ENCODE data around the gene ZSWIM4. TPM values are rescaled to one million over a fixed set of nuclear protein-coding genes. Genes with fewer than 3 reads are reported as not detected.
A peak's percentile ranks its signal among the peaks of the same experiment; 100 is the strongest.
"Not testable (repeated sequence)": the region's sequence is repeated elsewhere in the genome, so short reads cannot be mapped to it uniquely, and the experiment has no call there.

Gene ZSWIM4
- 1 to 10 TPM; 2.1 to 7.1 (median 3.0) TPM for total RNA-seq
- 1 to 10 TPM; 1.2 to 1.5 TPM for polyA plus RNA-seq
- long read RNA-seq, donor 1, partial matches to known transcripts, result 1 of 2 reads
- long read RNA-seq, donor 1, other reads (novel, unspliced or antisense), result 1 of 2 reads
- long read RNA-seq, donor 2, partial matches to known transcripts, result 2 of 5 reads
- long read RNA-seq, donor 2, other reads (novel, unspliced or antisense), result 3 of 5 reads
- long read RNA-seq, donor 3, result 0 reads

DNA sequence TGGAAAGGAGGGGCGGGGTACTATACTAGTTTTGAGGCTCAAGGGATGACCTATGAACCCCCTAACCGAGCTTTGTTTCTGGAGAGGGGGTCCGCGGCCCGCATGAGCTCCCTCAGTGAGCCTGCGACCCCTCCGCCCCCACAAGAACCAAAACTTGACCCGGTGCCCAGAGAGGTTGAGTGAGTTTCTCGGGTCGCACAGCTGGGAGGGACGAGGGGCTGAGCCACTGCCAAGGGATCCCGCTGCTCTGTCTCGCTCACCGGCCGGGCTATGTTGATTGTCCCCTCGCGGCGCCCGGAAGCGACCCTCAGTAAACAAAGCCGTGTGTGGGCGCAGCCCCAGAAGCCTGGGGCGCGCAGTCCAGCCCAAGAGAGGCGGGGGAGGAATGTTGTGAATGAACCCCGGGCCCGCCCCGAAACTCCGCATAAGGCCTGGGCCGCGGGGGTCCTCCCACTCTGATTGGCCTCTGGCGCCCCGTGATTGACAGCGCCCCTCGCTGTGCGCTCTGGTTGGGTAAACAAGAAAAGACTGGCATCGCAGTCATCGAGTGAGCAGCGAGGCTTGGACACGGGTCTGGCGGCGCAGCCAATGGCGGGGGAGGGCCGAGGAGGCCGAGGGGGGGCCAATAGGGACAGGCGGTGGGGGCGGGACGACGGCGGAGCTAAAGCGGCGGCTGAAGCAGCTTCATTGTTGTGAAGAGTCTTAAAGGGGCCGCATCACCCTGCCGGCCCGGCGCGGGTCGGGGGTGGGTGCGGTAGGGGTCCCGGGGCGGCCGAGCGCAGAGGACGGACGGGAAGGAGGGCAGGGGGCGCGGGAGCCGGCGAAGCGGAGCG, at the start of gene ZSWIM4:
Gene ZSWIM4 (plus strand): TSS at position 687 of the 833 bp plus-strand sequence. CDS start 206 bp downstream, outside the sequence.
- H3K27ac ChIP-seq, result peak within 1 kb of the TSS; percentile 83 to 94 (median 91)
- peaks cover 0 to 6% (median 0%) of the 10 kb centered on the region in 9 donors for H3K36me3 ChIP-seq
- 1 to 2% methylated on average over 62 to 71 of the region's 71 CpGs for WGBS, 2 donors
- ATAC-seq (peak; percentile 95 to 98 (median 97)), DNase-seq (peak; percentile 98 to 99)
- H3K4me1 ChIP-seq, result peaks cover 16 to 36% (median 30%) of the 10 kb centered on the region in 9 donors
- intact Hi-C loops (cut with DNase I), result loop anchor here in 6 of 10 donors (5.0 kb wide), 3 partner anchors 37 to 67 kb away; no protein-coding TSS in a partner anchor
- H3K4me3 ChIP-seq, result peak within 1 kb of the TSS; percentile 62 to 96 (median 73)
- TF ChIP-seq, protein P1, sequence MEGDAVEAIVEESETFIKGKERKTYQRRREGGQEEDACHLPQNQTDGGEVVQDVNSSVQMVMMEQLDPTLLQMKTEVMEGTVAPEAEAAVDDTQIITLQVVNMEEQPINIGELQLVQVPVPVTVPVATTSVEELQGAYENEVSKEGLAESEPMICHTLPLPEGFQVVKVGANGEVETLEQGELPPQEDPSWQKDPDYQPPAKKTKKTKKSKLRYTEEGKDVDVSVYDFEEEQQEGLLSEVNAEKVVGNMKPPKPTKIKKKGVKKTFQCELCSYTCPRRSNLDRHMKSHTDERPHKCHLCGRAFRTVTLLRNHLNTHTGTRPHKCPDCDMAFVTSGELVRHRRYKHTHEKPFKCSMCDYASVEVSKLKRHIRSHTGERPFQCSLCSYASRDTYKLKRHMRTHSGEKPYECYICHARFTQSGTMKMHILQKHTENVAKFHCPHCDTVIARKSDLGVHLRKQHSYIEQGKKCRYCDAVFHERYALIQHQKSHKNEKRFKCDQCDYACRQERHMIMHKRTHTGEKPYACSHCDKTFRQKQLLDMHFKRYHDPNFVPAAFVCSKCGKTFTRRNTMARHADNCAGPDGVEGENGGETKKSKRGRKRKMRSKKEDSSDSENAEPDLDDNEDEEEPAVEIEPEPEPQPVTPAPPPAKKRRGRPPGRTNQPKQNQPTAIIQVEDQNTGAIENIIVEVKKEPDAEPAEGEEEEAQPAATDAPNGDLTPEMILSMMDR (IDR thresholded peaks at IDR 0.05), result no peak
- H3K27me3 ChIP-seq, result no peaks in the 10 kb centered on the region
- H3K9me3 ChIP-seq, result no peaks in the 10 kb centered on the region

DNA sequence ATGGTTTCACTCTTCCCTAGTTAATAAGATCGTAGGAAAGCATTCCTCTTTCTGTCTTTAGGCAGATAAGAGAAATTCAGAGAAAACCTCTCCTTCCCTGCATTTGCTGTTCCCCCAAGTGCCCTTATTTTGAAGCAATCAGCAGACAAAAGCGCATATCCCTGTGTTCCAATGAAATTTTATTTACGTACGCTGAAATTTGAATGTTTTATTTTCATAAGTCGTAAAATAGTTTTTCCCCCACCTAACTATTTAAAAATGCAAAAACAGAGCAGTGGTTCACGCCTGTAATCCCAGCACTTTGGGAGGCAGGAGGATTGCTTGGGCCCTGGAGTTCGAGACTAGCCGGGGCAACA, 48.2 kb upstream of the ZSWIM4 start:
- intact Hi-C loops (cut with DNase I), result no loop called here
- DNase-seq (no peak), ATAC-seq (no peak)
- peaks cover 0 to 38% (median 22%) of the 10 kb centered on the region in 9 donors for H3K4me1 ChIP-seq
- peaks cover 0 to 9% (median 0%) of the 10 kb centered on the region in 11 donors for H3K9me3 ChIP-seq
- peak overlapping the region in 9 of 10 donors; percentile 60 to 99 (median 81) for H3K4me3 ChIP-seq
- H3K27ac ChIP-seq, result peak overlapping the region in 6 of 10 donors; percentile 51 to 93 (median 91)
- 89 to 91% methylated on average over 8 of the region's 8 CpGs for WGBS, 2 donors
- H3K36me3 ChIP-seq, result peaks cover 0 to 15% (median 4%) of the 10 kb centered on the region in 9 donors
- TF ChIP-seq, protein P1 (IDR thresholded peaks at IDR 0.05), result no peak
- no peaks in the 10 kb centered on the region for H3K27me3 ChIP-seq

GRCh38 chr19:13748169-13748828, 46.9 kb upstream of the ZSWIM4 start:
- ATAC-seq (peak in 2 of 8 donors; percentile 23 to 29), DNase-seq (no peak)
- Histone ChIP-seq H3K27me3 (no peaks in the 10 kb centered on the region), H3K36me3 (peaks cover 0 to 27% (median 11%) of the 10 kb centered on the region in 9 donors), H3K27ac (peak overlapping the region in 9 of 10 donors; percentile 73 to 93 (median 90)), H3K4me1 (peaks cover 0 to 38% (median 22%) of the 10 kb centered on the region in 9 donors), H3K9me3 (peaks cover 0 to 9% (median 0%) of the 10 kb centered on the region in 11 donors), H3K4me3 (peak overlapping the region; percentile 60 to 99 (median 79))
- intact Hi-C loops (cut with DNase I), result no loop called here
- WGBS, 2 donors, result 2% methylated on average over 25 of the region's 25 CpGs
- TF ChIP-seq, protein P1 (IDR thresholded peaks at IDR 0.05), result no peak

DNA sequence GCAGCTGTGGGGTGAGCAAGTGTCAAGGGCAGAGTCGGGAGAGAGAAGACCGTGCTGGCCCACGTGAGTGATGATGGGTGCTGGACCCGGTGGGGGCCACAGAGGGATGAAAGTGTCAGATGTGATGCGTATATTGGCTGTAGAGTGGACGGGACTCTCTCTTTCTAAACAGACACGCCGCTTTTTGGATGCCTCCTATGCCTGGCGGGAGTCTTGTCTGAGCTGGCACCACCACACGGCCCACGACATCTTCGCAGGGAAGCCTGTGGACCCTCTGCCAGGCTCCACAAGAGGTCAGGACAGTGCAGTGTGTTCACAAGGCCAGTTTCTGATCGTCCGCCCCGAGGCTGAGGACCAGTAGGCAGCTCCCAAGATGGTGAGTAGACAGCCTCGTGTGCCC, 43.8 kb upstream of the ZSWIM4 start:
- intact Hi-C loops (cut with DNase I), result no loop called here
- peaks cover 7 to 58% (median 30%) of the 10 kb centered on the region in 9 donors for H3K36me3 ChIP-seq

GRCh38 chr19:13753622-13754021, 41.6 kb upstream of the ZSWIM4 start:
- Histone ChIP-seq H3K4me1 (peaks cover 0 to 23% (median 16%) of the 10 kb centered on the region in 9 donors), H3K36me3 (peaks cover 7 to 80% (median 50%) of the 10 kb centered on the region in 9 donors)
- intact Hi-C loops (cut with DNase I), result not testable (repeated sequence)

More for the DNA sequence above, 43.8 kb upstream of the ZSWIM4 start:
- 88 to 90% methylated on average over 16 of the region's 16 CpGs for WGBS, 2 donors
- Histone ChIP-seq H3K4me1 (peaks cover 0 to 27% (median 22%) of the 10 kb centered on the region in 9 donors), H3K27me3 (no peaks in the 10 kb centered on the region), H3K4me3 (no peak overlapping the region), H3K27ac (no peak overlapping the region), H3K9me3 (peaks cover 0 to 9% (median 0%) of the 10 kb centered on the region in 11 donors)
- TF ChIP-seq, protein P1 (IDR thresholded peaks at IDR 0.05), result no peak
- no peak for DNase-seq
- no peak for ATAC-seq

More at GRCh38 chr19:13753622-13754021, 41.6 kb upstream of the ZSWIM4 start:
- ATAC-seq, H3K9me3 ChIP-seq, H3K27ac ChIP-seq, H3K27me3 ChIP-seq, H3K4me3 ChIP-seq, DNase-seq: not testable (repeated sequence)
- WGBS, 2 donors, result 90 to 91% methylated on average over 7 of the region's 7 CpGs

Data from heart right ventricle (tissue), 16 donors.